ENCODE measurements around the gene VSIG1. TPM values are rescaled to one million over a fixed set of nuclear protein-coding genes. Genes with fewer than 3 reads are reported as not detected.

VSIG1 gene
- polyA plus RNA-seq, 1 donor from 2014 or later = not detected

GRCh38 chrX:108072746-108073145 is 27.9 kb downstream of the VSIG1 start:
- Histone ChIP-seq H3K27ac (ENCODE audit: low read length) (no peak overlapping the region), H3K4me3 (ENCODE audit: low read length) (no peak overlapping the region), H3K4me2 (ENCODE audit: low read length) (no peak overlapping the region), H3K9me3 (ENCODE audit: low read length) (no peaks in the 10 kb centered on the region), H4K20me1 (ENCODE audit: insufficient read depth) (no peaks in the 10 kb centered on the region), H2AFZ (ENCODE audit: low read depth, low read length) (no peak overlapping the region), H3K9me2 (ENCODE audit: insufficient read depth, low read length) (no peaks in the 10 kb centered on the region), H3K27me3 (ENCODE audit: insufficient read depth, low read depth, low read length) (no peaks in the 10 kb centered on the region), H3K36me3 (ENCODE audit: insufficient read depth, low read length) (no peaks in the 10 kb centered on the region), H3K79me2 (replicated peaks; ENCODE audit: insufficient read depth, low read length) (no peaks in the 10 kb centered on the region), H3F3A (ENCODE audit: insufficient read depth, low read length, poor library complexity, severe bottlenecking) (no peaks in the 10 kb centered on the region), H3K9ac (ENCODE audit: low read length) (no peak overlapping the region)
- no peak for TF ChIP-seq EZH2 (IDR thresholded peaks at IDR 0.05; ENCODE audit: borderline replicate concordance, insufficient read depth, low read length, poor library complexity, severe bottlenecking)

- no peak overlapping the region for H3K4me2 ChIP-seq (ENCODE audit: low read length)
- no peaks in the 10 kb centered on the region for H3K9me3 ChIP-seq (ENCODE audit: low read length)
- H3K79me2 ChIP-seq (replicated peaks; ENCODE audit: insufficient read depth, low read length) = no peaks in the 10 kb centered on the region
- H3K27ac ChIP-seq (ENCODE audit: low read length) = no peak overlapping the region
- no peaks in the 10 kb centered on the region for H3K36me3 ChIP-seq (ENCODE audit: insufficient read depth, low read length)
- no peak overlapping the region for H3K4me3 ChIP-seq (ENCODE audit: low read length)
- H2AFZ ChIP-seq (ENCODE audit: low read depth, low read length) = no peak overlapping the region
- H3K9me2 ChIP-seq (ENCODE audit: insufficient read depth, low read length) = no peaks in the 10 kb centered on the region
- no peaks in the 10 kb centered on the region for H3F3A ChIP-seq (ENCODE audit: insufficient read depth, low read length, poor library complexity, severe bottlenecking)
- TF ChIP-seq, protein P1, sequence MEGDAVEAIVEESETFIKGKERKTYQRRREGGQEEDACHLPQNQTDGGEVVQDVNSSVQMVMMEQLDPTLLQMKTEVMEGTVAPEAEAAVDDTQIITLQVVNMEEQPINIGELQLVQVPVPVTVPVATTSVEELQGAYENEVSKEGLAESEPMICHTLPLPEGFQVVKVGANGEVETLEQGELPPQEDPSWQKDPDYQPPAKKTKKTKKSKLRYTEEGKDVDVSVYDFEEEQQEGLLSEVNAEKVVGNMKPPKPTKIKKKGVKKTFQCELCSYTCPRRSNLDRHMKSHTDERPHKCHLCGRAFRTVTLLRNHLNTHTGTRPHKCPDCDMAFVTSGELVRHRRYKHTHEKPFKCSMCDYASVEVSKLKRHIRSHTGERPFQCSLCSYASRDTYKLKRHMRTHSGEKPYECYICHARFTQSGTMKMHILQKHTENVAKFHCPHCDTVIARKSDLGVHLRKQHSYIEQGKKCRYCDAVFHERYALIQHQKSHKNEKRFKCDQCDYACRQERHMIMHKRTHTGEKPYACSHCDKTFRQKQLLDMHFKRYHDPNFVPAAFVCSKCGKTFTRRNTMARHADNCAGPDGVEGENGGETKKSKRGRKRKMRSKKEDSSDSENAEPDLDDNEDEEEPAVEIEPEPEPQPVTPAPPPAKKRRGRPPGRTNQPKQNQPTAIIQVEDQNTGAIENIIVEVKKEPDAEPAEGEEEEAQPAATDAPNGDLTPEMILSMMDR (IDR thresholded peaks at IDR 0.05; ENCODE audit: poor library complexity, severe bottlenecking) = no peak
- TF ChIP-seq POLR2AphosphoS5 (IDR thresholded peaks at IDR 0.05) (no peak), EP300 (conservative IDR thresholded peaks at IDR 0.05; ENCODE audit: poor library complexity, severe bottlenecking) (no peak), RAD21 (conservative IDR thresholded peaks at IDR 0.05) (no peak), TAF1 (IDR thresholded peaks at IDR 0.05; ENCODE audit: low read depth) (no peak), EZH2 (IDR thresholded peaks at IDR 0.05; ENCODE audit: borderline replicate concordance, insufficient read depth, low read length, poor library complexity, severe bottlenecking) (no peak)
- H3K27me3 ChIP-seq (ENCODE audit: insufficient read depth, low read depth, low read length) = no peaks in the 10 kb centered on the region
- no peaks in the 10 kb centered on the region for H4K20me1 ChIP-seq (ENCODE audit: insufficient read depth)
- no peak overlapping the region for H3K9ac ChIP-seq (ENCODE audit: low read length)
These were observed 36.2 kb downstream of the VSIG1 start for GRCh38 chrX:108081110-108081509.

GRCh38 chrX:108087792-108088191 is 42.9 kb downstream of the VSIG1 start:
- Histone ChIP-seq H3K79me2 (replicated peaks; ENCODE audit: insufficient read depth, low read length) (peaks cover 8% of the 10 kb centered on the region), H3K9me2 (ENCODE audit: insufficient read depth, low read length) (no peaks in the 10 kb centered on the region), H2AFZ (ENCODE audit: low read depth, low read length) (no peak overlapping the region), H3K9ac (ENCODE audit: low read length) (no peak overlapping the region), H3F3A (ENCODE audit: insufficient read depth, low read length, poor library complexity, severe bottlenecking) (no peaks in the 10 kb centered on the region), H3K36me3 (ENCODE audit: insufficient read depth, low read length) (no peaks in the 10 kb centered on the region), H3K4me3 (ENCODE audit: low read length) (no peak overlapping the region), H3K4me2 (ENCODE audit: low read length) (no peak overlapping the region), H3K27me3 (ENCODE audit: insufficient read depth, low read depth, low read length) (no peaks in the 10 kb centered on the region), H4K20me1 (ENCODE audit: insufficient read depth) (no peaks in the 10 kb centered on the region), H3K27ac (ENCODE audit: low read length) (no peak overlapping the region), H3K9me3 (ENCODE audit: low read length) (no peaks in the 10 kb centered on the region)
- TF ChIP-seq TAF1 (IDR thresholded peaks at IDR 0.05; ENCODE audit: low read depth) (no peak), EP300 (conservative IDR thresholded peaks at IDR 0.05; ENCODE audit: poor library complexity, severe bottlenecking) (no peak), SMC3 (conservative IDR thresholded peaks at IDR 0.05; ENCODE audit: poor library complexity) (no peak), POLR2AphosphoS5 (IDR thresholded peaks at IDR 0.05) (no peak), RAD21 (conservative IDR thresholded peaks at IDR 0.05) (no peak), EZH2 (IDR thresholded peaks at IDR 0.05; ENCODE audit: borderline replicate concordance, insufficient read depth, low read length, poor library complexity, severe bottlenecking) (no peak), MXI1 (conservative IDR thresholded peaks at IDR 0.05; ENCODE audit: poor library complexity, severe bottlenecking) (no peak), REST (IDR thresholded peaks at IDR 0.05; ENCODE audit: borderline replicate concordance) (no peak)
- TF ChIP-seq, protein P1 (IDR thresholded peaks at IDR 0.05; ENCODE audit: poor library complexity, severe bottlenecking) = no peak

Data from neural cell (in vitro differentiated cells).